Measurements from ENCODE around the gene FNDC3B.

Gene FNDC3B

DNA sequence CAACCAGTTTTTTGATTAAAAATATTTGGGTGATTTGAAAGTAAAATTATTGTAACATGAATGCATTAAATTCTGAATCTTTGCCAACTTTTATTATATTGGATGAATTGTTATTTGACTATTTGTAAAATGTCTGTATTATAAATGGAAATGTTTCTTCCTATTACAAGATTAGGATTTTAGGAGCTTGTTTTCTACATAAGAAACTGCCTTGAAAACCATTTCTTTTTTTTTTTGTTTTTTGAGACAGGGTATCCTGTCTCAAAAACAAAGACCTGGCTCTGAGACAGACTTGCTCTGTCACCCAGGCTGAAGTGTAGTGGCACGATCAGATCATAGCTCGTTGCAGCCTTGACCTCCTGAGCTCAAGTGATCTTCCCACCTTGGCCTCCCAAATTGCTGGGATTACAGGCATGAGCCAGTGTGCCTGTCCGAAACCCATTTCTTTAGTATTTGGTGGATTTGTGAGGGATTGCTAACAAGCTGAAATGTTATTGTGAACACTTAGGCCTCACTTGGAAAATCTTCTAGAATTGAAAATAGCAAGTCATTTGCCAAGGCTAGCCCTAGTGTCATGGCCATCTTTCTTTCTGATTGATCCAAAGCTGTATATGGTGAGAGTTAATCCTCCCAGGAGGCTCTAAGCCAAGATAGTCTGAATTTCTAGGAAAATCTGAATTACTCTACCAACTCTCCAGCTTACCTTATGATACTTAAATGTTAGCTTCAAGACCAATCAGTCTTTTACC is 100.3 kb downstream of the FNDC3B start:
- no peak overlapping the region for H3K4me3 ChIP-seq (ENCODE audit: low read length)
- no peak for DNase-seq (ENCODE audit: low read depth, low spot score)

DNA sequence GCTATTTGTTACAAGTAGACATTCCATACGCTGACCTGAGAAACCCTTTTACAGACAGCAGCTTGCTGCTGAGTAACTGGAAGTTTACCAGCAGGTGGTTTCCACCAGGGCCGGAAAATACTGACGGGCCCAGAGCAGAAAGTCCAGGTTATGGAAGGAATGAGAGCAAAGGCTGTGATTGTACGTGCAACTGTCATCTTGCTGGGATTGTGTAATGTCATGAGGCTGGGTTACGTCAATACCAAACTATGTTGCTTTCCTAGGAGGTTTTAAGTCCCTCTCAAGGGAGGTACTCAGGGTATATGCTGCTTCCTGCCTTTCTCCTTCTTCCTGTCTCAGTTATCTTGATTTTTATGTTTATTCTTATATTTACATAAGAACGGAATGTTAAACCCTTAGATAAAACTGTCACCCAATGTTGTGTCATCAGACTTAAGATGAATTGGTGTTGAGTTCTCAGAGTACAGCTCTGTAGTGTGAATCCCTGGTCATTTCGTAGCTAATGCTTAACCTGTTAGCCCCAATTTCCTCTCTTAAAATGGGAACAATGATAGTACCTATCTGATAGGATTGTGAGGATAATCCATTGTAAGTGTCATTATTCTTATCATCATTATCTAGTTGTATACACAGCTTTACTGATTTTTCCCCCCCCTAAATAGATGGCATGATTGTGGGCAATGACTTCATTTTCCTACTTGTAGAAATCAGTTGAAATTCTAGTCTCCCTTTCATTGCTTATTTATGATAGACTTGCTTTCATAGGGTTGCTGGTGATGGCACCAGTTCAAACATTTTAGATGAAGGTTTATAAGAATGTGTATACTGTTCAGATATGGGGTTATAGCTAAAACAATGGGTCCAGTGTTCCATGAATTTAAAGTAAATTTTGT is 101.4 kb downstream of the FNDC3B start:
- DNase-seq (ENCODE audit: low read depth, low spot score): no peak
- H3K4me3 ChIP-seq (ENCODE audit: low read length): no peak overlapping the region

DNA sequence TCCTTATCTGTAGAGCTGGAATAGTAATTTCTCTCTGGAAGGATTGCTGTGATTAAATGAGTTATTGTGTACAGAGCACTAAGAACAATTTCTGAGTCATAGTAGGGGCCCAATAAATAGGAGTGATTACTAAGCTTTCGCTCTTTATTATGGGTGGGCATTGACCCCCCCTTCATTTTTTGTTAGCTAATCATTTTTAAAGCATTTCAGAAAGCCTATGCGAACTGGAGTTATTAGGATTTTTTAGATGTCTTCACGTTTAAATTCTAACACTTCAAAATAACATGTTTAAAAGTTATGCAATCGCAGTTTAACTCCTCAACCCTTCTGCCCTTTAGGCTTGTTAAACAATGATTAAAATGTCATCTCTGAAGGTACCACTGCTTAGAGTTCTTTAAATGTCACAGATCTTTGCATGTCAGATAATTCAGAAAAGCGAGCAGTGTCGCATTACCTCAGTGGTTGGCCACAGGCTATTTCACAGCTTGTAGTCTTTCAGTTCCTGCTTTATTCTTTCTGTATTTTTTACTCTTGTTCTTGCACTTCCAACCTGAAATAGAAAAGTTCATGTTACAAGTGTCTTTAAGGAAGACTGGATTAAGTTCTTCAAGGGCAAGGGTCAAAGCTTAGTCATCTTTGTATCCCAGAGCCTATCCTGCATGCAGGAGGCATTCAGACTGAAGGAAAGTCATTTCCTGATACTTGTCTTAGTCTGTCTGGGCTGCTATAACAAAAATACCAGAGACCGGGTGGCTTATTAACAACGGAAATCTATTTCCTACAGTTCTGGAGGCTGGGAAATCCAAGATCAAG is 102.9 kb downstream of the FNDC3B start:
- H3K4me3 ChIP-seq (ENCODE audit: low read length): no peak overlapping the region
- no peak for DNase-seq (ENCODE audit: low read depth, low spot score)

DNA sequence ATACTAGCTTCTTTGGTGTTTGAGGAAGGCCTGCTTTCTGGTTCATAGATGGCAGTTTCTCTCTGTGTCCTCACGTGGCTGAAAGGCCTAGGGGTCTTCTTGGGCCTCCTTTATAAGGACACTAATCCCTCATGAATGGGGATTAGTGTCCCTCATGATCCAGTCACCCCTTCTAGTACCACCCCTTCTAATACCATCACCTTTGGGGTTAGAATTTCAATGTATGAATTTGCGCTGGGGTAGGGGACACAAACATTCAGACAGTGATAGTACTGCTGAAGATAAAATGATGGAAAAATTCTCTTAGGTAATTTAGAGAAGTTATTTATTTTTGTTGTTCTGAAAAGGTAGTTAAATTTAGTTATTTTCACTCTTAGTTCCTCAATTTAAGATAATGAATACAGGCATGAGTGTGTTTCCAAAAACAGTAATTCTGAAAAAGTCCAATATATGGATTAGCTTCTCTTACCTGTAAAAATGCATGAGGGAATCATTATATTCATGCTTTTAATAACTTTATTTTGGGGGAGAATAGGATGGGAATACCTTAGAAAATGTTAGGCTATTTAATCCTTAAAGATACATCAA is 103.6 kb downstream of the FNDC3B start:
- H3K4me3 ChIP-seq (ENCODE audit: low read length): no peak overlapping the region
- DNase-seq (ENCODE audit: low read depth, low spot score): no peak

DNA sequence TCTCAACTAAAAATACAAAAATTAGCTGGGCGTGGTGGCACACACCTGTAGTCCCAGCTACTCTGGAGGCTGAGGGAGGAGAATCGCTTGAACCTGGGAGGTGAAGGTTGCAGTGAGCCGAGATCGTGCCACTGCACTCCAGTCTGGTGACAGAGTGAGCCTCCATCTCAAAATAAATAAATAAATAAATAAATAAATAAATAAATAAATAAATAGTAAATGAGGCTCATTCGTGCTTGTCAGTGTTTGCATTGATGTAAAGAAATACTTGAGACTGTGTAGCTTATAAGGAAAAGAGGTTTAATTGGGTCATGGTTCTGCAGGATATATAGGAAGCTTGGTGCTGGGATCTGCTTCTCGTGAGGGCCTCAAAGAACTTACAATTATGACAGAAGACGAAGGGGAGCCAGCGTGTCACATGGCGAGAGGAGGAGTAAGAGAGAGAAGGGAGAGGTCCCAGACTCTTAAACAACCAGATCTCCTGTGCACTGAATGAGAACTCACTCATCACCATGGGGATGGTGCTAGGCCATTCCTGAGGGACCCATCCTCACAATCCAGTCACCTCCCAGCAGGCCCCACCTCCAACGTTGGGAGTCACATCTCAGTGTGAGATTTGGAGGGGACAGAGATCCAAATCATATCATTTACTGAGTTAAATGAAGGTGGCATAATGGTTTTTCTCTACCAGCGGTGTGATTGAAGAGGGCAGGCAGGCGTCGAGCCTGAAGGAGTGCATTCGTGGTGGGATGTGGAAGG is 104.5 kb downstream of the FNDC3B start:
- H3K4me3 ChIP-seq (ENCODE audit: low read length): no peak overlapping the region
- DNase-seq (ENCODE audit: low read depth, low spot score): no peak

DNA sequence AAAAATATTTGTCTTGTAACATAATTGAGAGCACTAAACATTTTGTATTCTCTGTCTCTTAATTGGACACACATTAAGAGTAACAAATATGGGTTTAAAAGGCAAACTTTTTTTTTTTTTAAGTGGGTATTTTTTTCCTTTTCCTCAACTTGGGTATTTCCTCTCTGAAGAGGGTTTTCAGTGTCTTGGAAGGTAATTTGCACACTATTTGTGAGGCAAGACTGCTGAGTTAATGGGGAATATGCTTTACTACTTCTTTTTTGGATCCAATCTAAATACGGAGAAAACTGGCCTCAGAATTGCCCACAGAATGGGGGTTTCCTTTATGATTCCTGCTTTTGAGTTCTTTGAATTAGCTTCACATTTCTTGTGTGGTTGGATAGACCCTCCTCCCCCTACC is 105.2 kb downstream of the FNDC3B start:
- H3K4me3 ChIP-seq (ENCODE audit: low read length): no peak overlapping the region
- DNase-seq (ENCODE audit: low read depth, low spot score): no peak

DNA sequence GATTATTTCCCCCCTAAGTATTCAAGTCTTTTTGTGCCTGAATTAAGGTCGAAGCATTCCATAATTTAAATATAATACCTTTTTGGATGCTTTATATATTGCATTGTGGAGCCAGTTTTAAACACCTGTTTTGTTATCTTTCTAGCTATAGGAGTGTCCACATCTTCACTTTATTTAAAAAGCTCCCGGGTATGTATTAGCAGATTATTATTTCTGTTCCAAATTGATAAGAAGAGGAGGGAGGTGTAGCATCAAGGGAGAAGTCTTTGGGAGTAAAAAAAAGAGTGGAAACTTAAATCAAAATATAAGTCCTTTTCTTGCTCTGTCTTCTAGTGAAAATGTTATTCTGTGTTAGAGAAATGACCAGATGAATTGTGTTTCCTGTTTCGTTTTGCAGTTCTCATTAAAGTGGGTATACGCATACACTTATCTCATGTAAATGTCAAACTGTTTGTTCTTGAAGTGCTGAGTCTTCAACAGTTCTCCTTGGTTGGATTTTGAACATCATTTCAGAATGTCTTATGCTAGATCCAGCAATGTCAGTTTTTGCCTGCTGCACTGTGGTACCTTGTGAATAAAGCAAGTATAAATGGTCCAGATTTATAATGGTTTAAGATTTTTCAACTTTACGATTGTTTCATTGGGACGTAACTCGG is 105.8 kb downstream of the FNDC3B start:
- DNase-seq (ENCODE audit: low read depth, low spot score): no peak

DNA sequence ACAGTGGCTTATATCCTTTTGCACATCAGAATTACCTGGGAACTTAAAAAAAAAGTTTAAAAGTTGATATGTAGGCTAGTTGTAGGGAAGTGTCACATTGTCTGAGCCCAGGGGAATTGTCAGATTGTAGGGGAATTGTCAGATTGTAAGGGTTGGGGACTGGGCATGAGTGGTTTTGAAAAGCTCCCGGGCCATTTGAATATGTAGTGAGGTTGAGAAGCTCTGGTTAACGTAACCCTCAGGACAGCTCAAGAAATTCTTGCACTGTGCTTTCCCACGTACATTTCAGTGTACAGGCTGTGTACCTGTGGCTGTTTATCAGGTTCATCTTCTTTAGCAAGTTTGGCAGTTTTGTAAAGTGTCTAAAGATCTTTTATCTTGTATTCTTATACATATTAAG is 107.0 kb downstream of the FNDC3B start:
- H3K4me3 ChIP-seq (ENCODE audit: low read length): no peak overlapping the region

More for the DNA sequence above, 105.8 kb downstream of the FNDC3B start:
- no peak overlapping the region for H3K4me3 ChIP-seq (ENCODE audit: low read length)

DNA sequence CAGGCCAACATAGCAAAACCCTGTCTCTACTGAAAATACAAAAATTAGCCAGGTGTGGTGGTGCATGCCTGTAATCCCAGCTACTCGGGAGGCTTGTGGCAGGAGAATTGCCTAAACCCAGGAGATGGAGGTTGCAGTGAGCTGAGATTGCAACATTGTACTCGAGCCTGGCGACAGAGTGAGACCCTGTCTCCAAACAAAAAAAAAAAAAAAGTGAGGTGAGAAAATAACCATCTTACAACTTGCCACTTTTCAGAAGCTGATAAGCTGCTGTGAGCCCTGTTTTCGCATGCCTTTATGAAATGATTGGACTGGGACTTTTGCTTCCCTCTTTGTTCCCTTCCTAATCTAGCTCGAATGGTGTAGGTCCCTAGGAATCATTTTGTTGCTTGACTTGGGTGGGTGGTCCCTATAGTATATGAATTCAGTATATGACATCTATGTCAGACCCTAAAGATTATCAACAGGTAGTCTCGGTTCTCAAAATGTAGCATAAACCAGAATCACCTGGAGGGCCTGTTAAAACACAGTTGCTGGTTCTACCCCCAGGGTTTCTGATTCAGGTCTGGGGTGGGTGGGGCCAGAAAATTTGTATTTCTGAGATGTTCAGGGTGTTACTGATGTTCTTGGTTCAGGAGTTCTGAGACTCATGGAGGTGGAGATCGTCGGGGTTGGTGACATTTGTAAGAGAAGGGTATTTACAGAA is 107.9 kb downstream of the FNDC3B start:
- H3K4me3 ChIP-seq (ENCODE audit: low read length): no peak overlapping the region
- DNase-seq (ENCODE audit: low read depth, low spot score): no peak

More for the DNA sequence above, 107.0 kb downstream of the FNDC3B start:
- DNase-seq (ENCODE audit: low read depth, low spot score): no peak

DNA sequence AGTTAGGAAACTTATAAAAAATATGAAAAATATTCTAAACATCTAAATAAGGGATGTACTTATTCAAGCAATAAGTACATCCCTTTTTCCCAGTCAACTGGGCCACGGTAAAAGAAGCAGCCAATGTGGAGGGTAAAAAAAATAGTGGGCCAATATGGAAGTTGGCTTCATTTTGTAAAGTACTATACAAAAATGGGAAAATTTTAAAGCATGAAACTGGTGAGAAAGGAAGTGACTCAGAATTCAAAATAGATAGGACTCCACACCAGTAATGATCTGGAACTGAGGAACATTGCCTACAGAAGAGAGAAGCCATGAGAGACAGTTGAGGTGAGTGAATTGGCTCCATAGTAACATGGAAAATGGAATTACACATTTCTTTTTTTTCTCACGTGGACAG is 108.9 kb downstream of the FNDC3B start:
- H3K4me3 ChIP-seq (ENCODE audit: low read length): no peak overlapping the region
- no peak for DNase-seq (ENCODE audit: low read depth, low spot score)

DNA sequence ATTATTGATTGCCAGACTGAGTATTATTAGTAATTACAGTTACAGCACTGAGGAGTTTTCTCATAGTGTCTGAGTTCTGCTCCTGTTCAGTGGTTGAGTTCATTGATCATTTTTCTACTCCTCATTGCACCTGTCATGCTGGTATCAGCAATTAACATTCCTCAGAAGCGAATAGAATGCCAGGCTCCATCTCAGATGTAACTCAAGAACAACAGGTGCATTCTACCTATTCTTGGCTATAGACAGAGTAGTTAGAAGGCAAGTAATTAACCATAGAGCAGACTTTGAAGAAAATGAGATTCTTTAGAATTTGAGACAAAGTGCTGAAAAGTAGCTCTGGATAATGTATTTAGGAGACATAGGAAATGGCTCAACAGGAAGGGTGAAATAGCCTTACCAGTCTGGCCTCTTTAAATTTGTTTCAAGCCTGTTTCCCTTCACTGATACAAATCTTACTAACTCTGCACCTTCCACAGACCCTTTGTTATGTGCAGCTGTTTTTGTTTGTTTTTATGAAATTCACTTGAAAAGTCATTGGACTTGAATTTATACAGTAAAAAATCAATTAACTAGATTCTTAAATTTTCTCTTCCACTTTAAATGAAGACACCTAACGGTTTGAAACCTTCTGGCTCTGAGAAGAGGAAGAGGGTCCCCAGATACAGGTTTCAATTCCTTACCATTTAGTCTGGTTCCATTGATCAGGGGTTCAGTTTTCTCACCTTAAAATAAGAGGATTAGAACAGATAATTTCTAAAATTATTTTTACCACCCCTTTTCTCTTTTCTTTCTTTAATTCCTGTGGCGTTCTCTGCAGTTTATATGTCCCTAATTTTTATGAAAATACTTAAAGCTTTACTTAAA is 109.6 kb downstream of the FNDC3B start:
- H3K4me3 ChIP-seq (ENCODE audit: low read length): no peak overlapping the region
- no peak for DNase-seq (ENCODE audit: low read depth, low spot score)

DNA sequence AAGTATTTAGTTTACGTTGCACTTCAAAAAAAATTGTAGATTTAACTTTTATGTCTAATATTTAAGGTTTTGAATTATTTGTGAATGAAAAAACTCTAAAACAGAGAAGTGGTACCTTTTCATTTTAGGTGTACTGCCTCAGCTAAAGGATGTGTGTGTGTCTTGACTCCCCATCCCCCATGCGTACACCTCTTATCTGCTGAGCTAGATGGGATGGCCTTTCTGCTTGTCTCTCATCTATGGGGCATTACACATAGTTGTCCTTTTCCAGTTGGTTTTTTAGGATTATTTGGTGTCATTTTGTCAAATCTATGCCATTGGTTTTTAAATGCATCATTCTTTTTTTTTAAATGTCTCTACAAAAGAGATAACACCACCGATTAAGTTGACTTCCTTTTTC is 110.9 kb downstream of the FNDC3B start:
- no peak overlapping the region for H3K4me3 ChIP-seq (ENCODE audit: low read length)
- DNase-seq (ENCODE audit: low read depth, low spot score): no peak

DNA sequence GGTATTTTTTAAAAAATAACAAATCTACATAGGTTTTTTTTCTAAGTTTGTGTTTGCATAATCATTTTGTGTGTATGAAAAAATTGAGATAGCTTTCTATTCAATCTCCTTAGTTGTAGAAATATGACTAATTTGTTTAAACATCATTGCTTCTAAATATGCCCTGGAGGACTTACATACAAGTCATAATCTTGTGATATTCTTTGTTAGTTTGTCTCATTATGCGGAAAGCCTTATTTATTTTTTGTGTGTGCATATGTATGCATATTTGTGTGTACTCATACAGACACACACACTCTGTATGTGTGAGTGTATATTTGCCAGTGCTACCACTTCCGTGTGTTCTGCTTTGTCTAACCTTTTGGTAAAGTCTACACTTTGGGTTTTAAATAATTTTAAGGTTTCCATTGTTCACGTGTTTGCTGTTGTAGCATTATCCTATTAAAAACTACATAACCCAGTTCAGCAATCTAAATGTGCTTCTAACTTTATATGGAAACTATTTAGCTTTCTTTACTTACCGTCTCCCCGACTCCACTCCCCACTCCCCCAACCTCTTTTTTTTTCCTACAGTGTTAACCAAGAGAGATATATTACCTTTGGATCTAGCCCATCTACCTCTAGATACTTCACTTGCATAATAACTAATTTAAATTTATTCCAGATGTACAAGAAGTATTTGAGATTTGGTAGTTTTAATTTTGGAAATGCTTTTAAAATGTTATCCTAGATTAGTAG is 111.7 kb downstream of the FNDC3B start:
- no peak for DNase-seq (ENCODE audit: low read depth, low spot score)
- no peak overlapping the region for H3K4me3 ChIP-seq (ENCODE audit: low read length)

DNA sequence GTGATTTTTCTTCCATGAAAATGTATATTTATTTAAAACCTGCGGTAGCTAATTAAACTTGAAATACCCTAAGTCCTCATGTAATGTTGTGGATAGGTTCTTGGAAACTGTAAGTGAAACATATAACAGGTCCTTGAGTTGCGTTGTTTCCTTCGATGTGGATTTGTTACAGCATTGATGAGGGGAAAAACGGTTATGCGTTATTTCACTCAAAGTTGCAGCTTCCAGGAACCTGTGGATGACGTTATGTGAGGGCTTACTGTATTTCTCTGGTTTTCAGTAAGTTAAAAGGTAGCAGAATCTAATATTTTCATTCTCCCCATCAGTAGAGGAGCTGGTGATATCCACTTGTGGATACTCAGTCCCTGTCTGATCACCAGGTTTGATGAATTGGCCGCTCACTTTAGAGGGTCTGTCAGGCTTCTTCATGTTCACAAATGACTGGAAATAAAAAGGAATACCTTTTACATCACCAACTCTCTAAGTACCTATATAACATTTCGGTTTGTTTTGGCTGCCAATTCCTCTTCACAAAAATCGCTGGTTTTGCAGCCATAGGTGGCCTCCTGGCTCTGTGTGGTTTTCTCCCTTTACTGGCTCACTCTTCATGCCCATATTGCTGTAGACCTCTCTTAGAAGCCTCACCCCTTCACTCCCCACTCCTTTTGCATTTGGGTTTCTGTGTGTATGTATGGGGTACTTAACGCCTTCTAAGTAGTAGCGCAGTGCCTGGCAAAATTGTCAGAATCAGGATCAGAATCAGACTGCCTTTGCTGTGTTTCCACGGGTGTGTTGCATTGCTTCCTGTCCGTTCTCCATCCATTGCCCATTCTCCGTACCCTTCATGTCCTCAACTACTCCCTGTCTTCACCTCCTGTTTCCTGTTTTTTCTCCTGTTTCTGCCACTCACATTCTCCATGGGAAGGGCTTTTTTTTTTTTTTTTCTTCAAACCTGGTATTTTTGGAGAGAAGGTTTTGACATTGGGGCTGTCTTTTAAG is 112.6 kb downstream of the FNDC3B start:
- DNase-seq (ENCODE audit: low read depth, low spot score): no peak
- no peak overlapping the region for H3K4me3 ChIP-seq (ENCODE audit: low read length)

DNA sequence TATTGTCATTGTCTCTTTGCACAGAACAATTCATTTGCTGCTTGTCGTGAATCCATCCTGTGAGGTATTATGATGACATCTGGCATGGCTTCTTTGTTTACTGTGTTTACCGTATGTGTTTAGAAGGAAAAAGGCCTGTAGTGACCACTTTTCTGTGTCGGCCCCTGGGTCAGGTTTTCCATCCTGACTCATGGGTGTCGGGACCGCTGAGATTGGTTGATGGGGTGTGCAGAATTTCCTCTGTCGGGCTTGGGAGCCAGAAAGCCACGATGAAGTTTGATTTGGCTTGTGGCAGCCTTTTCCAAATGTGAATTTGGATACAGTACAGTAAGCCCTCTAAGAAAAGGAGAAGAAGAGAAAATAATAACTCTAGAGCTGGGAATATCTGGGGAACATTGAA is 113.5 kb downstream of the FNDC3B start:
- no peak overlapping the region for H3K4me3 ChIP-seq (ENCODE audit: low read length)
- DNase-seq (ENCODE audit: low read depth, low spot score): no peak
